ENCODE results near the gene ARL15.
"Not testable (repeated sequence)": the region's sequence is repeated elsewhere in the genome, so short reads cannot be mapped to it uniquely, and the experiment has no call there.

ARL15 gene

DNA sequence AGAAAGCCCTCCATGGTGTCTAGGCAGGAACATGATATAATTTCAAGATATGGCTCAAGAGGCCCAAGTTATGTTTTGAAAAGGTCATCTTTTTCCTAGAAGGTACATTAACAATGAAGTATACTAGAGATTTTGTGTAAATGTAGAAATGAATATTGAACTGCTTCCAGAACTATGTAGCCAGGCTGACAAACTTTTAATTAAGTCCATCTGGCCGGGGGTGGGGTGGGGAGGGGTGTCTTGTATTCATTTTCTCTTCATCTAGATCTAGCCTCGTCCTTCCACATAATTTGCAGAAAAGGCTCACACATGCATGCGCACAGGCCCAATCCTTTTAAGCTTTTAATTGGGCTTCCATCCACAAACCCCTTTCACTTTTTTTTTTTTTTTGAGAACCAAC lies 323.3 kb downstream of the ARL15 start:
- H3K4me3 ChIP-seq (replicated peaks in 1 of 2; ENCODE audit: low read depth in 2 of 2, low read length in 2 of 2): no peak overlapping the region
- no peak for DNase-seq (ENCODE audit: low read depth in 2 of 2)
- TF ChIP-seq CTCF (IDR thresholded peaks at IDR 0.05; ENCODE audit: low read depth, low read length): no peak

GRCh38 chr5:53985796-53986195 lies 324.6 kb downstream of the ARL15 start:
- TF ChIP-seq CTCF (IDR thresholded peaks at IDR 0.05; ENCODE audit: low read depth, low read length): no peak
- DNase-seq (ENCODE audit: low read depth in 2 of 2): no peak
- H3K4me3 ChIP-seq (replicated peaks in 1 of 2; ENCODE audit: low read depth in 2 of 2, low read length in 2 of 2): no peak overlapping the region

GRCh38 chr5:53984971-53985370 lies 325.4 kb downstream of the ARL15 start:
- no peak for DNase-seq (ENCODE audit: low read depth in 2 of 2)
- no peak overlapping the region for H3K4me3 ChIP-seq (replicated peaks in 1 of 2; ENCODE audit: low read depth in 2 of 2, low read length in 2 of 2)
- no peak for TF ChIP-seq CTCF (IDR thresholded peaks at IDR 0.05; ENCODE audit: low read depth, low read length)

DNA sequence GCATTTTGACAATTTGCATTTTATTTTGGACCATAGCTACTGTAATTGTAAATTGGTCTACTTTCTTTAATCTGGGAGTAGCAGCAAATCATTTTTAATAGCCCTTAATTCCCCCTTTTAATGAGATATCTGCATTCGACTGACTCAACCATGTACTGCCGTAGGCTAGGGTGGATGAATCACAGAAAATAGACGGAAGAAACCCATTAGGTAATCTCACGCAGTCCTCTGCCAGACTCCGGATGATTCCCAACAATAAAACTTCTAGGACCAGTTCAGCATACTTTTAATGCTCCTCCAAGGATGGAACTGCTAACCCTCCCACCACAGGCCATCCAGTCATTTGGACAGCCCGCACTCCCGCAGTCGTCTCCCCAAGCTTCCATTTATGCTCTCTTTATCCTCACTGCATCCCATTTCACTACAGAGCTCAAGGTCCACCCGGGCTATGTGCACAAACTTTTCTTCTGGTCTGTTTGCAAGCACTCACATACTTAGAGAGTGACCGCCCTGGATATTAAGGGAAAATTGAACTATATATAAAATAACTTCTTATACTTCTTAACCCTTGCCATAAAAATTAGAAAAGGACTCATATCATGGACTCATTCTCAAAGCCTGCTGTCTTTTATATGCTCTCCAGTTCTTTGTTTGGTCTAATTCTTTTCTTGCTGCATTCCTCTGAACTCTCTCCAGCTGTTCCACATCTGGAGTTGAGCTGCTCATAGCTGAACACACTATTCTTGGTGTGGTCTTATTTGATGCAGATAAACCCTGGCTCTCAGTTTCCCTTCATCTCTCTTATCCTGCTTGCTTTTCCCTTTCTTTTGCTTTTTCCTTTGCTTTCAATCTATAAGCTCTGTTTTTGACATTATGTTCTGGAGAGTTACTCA lies 326.6 kb downstream of the ARL15 start:
- H3K4me3 ChIP-seq (replicated peaks in 1 of 2; ENCODE audit: low read depth in 2 of 2, low read length in 2 of 2): no peak overlapping the region
- no peak for TF ChIP-seq CTCF (IDR thresholded peaks at IDR 0.05; ENCODE audit: low read depth, low read length)
- peak; percentile 26 to 60 for DNase-seq (ENCODE audit: low read depth in 2 of 2)

- not testable (repeated sequence) for DNase-seq (ENCODE audit: low read depth in 2 of 2); H3K4me3 ChIP-seq (replicated peaks in 1 of 2; ENCODE audit: low read depth in 2 of 2, low read length in 2 of 2)
Observed at GRCh38 chr5:53982319-53982718, 328.1 kb downstream of the ARL15 start.

- no peak for DNase-seq (ENCODE audit: low read depth in 2 of 2)
- TF ChIP-seq CTCF (IDR thresholded peaks at IDR 0.05; ENCODE audit: low read depth, low read length): no peak
- no peak overlapping the region for H3K4me3 ChIP-seq (replicated peaks in 1 of 2; ENCODE audit: low read depth in 2 of 2, low read length in 2 of 2)
Observed at GRCh38 chr5:53980061-53980460, 330.3 kb downstream of the ARL15 start.

DNA sequence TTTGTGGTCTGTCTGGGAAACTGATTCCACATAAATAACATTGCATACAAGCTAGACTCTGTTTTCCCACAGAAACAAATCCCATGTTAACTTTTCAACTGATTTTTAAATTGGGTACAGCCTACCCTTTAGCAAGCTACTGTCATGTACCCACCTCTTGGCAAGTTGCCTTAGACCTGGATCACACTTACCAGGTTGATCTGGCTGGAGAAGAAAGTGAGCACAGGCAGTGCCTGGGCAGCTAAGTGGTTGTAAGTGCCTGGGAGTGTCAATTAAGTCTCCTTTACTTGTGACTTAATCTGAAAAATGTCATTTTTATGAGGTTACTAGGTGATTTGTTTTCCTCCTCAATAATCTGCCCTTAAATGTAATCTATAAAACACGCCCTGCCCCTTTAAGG lies 336.4 kb downstream of the ARL15 start:
- TF ChIP-seq CTCF (IDR thresholded peaks at IDR 0.05; ENCODE audit: low read depth, low read length): no peak
- DNase-seq (ENCODE audit: low read depth in 2 of 2): no peak
- H3K4me3 ChIP-seq (replicated peaks in 1 of 2; ENCODE audit: low read depth in 2 of 2, low read length in 2 of 2): no peak overlapping the region

All from cardiac fibroblast (primary cell).